GM18858 (cell line): ENCODE results near the gene FGD3.
A peak's percentile ranks its signal among the peaks of the same experiment; 100 is the strongest.

ENCODE experiments used
- ATAC-seq: cut with Tn5 transposase; IDR thresholded peaks from one replicate; pipeline ENCODE4 v1.9.1; 2021; ENCODE audit not compliant: unreplicated experiment

Gene FGD3

GRCh38 chr9:92954049-92954861 lies 6.9 kb downstream of the FGD3 start:
- no peak for ATAC-seq

GRCh38 chr9:92954886-92955285 lies 7.6 kb downstream of the FGD3 start:
- no peak for ATAC-seq

- ATAC-seq, result no peak
These were observed 13.4 kb downstream of the FGD3 start for GRCh38 chr9:92960561-92961290.

DNA sequence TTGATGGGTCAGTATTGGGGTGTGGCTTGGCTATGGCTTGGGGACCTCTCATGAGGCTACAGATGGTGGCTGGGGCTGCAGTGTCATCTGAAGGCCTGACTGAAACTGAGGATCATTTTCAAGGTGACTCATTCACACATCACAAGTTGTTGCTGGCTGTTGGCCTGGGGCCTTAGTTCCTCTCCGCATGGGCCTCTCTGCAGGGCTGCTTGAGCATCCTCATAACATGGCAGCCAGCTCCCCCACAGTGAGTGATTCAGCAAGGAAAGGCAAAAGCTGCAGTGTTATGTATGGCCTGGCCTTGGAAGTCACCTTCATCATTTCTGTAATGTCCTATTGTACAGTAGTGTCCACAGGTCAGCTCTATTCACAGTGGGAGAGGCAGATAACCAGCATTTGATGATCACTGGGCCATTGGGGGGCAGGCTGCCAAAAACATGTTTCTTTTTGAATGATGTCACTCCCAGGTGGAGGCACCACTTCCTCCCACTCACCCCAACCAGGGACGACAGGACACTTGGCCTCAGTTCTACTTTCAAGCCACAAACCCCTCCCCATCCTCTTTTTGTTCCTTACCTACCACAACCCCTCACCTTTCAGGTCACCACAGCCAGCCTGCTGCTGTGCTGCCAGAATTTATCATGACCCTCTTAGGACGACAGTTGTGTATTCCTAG lies 14.4 kb downstream of the FGD3 start:
- ATAC-seq, result no peak

GRCh38 chr9:92962303-92962649 lies 15.0 kb downstream of the FGD3 start:
- ATAC-seq, result no peak

DNA sequence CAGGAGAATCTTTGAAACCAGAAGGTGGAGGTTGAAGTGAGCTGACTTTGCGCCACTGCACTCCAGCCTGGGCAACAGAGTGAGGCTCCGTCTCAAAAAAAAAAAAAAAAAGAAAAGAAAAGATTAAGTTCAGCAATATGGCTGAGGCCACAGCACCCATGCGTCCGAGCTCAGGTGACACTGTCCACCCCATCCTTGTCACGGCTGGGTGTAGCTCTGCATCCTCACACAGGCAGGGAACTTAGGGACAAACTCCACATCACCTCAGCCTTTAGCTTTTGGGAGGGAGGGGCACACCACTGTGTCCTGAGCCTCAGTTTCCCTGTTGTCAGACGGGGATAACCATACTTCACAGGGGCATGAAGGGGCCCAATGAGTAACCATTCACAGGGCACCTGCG lies 15.5 kb downstream of the FGD3 start:
- no peak for ATAC-seq

GRCh38 chr9:92963831-92964606 lies 16.7 kb downstream of the FGD3 start:
- peak; percentile 75 for ATAC-seq

- ATAC-seq, result no peak
These were observed 17.3 kb downstream of the FGD3 start for GRCh38 chr9:92964607-92965060.

DNA sequence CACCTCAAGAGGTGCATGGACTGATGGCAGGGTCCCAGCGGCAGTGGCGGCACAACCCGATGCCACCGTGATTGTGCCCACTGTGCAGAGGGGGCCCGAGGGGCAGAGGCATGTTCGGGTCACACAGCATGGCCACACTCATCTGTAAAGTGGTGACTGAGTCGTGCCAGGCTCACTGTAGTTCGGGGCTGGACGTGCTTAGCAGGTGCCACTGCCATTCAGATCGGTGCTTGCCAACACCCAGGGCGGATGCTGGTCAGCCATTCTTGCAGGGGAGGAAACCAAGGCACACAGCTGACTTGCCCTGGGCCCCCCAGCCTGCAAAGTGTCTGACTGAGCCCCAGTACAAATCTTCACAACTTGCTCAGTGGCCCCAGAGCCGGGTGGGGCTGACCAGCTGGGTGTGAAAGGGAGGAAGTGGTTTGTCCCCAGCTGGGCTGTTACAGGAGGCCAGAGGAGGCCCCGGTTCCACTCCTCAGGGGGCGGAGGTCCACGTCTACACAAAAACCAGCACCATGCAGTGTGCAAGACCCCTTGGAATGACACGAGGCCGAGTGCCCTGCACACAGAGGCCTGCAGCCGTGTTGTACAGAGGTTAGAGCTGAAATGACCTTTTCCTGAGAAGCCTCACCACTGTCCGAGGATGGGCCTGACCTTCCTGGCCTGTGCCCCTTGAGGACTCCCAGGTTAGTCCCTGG lies 17.9 kb downstream of the FGD3 start:
- ATAC-seq, result no peak

DNA sequence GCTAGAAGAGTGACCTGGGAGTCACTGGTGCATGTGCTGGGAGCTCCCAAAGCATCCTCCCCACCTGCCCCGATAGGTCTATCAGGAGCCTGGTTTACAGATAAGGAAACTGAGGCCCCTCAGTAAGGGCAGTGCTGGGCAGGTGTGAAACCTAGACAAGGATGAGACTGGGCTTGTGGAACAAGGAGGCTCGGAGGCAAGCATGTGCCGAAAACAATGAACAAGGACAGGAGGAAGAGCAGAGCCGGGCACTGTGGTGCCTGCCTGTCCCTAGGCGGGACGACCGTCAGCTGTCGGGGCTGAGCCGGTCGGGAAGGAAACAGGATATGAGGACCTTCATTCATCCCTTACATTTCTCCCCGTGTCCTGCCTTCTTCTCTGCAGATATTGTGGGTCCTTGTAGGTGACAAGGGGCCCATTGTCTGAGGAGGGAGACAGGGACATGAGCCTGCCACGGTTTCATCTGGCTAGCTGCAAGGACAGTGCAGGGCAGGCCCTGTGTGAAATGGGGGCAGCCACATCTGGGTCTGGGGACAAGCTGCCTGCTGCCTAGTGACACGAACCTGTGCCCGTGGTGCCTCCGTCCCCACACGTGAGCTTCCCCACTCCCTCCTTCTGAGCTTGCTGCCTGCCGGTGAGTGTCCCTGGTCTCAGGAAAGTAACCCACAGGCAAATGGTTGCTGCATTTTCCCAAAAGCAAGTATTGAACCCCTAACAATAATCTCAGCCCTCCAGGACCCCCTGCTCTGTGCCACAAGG lies 18.6 kb downstream of the FGD3 start:
- no peak for ATAC-seq

GRCh38 chr9:92966518-92966800 lies 19.1 kb downstream of the FGD3 start:
- no peak for ATAC-seq

DNA sequence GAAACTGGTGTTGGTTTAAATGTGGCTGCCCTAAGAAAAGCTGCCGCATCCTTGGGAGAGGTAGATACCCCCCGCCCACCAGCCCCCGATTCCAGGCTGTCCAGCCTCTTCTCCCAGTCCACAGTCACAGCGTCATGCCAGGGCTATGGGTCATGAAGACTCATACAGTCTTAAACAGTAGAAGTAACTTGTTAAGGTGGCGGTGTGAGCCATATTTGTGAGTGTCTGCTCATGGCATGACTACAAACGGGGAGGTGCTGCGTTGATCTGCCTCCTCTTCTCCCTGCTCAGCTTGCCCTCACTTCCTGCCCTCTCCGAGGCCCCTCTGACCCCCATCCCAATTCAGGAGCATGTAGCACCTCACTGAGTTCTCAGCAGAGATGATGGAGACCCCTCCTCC lies 20.8 kb downstream of the FGD3 start:
- no peak for ATAC-seq

DNA sequence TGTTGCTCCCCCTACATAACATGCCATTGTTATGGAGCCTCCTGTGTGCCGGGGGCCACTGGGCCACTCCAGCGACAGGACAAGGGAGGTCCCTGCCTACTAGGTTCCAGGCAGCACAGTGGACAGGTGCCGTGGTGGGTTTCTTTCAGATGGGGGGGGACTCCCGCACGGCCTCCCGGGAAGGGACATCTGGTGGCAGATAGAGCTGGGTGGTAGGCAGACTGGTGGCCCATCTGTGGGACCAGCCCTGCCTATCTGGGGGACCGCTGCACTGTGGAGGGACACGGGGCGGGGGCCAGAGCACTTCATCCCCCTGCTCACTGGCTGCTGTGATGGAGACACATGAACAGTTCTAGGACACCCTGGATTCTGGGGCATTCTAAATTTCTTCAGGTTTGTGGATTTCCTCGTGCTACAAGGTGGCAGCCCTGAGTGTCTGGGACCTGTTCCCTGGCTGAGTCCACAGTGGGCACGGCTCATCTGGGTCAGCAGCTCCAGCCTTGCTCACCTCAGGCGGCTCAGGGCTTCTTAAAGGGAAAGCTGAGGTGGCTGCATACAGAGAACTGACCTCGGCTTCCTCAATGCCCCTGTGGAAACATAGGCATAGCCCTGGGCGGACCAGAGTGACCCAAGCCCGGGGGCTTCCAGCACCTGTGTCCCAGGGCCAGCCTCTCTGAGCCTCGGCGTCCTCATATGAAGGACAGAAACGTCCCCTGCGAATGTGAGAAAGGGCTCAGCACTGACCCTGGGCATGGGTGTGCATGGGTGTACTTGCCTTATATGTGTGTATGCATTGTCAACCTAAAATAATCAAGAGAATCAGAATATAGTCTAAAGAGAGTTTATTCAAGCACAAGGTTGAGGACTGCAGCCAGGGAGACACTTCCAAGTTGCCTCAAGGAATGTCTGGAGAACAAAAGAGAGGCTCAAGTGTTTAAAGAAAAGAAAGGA lies 22.5 kb downstream of the FGD3 start:
- no peak for ATAC-seq

- no peak for ATAC-seq
These were observed 23.2 kb downstream of the FGD3 start for GRCh38 chr9:92970467-92970923.

- ATAC-seq, result no peak
These were observed 23.8 kb downstream of the FGD3 start for GRCh38 chr9:92971121-92971520.

- no peak for ATAC-seq
These were observed 24.5 kb downstream of the FGD3 start for GRCh38 chr9:92971776-92972175.

DNA sequence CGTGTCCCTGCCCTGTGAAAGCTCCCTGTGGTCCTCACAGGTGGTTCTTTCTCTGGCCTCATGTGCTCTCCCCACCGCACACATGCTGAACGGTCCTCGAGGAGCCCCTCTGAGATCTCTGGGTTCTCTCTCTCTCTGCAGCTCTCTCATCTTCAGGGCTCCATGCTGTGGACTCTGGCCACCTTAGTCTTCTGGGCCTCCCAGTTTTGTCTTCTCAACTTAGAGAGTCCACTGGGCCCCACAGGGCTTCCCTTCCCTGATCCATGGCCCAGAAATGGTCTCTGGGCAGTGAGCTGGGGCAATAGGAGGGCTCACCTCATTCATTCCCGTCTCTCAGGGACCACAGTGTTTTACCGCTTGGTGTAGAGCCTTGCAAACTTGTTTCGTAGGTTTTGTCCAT lies 26.4 kb downstream of the FGD3 start:
- ATAC-seq, result no peak

DNA sequence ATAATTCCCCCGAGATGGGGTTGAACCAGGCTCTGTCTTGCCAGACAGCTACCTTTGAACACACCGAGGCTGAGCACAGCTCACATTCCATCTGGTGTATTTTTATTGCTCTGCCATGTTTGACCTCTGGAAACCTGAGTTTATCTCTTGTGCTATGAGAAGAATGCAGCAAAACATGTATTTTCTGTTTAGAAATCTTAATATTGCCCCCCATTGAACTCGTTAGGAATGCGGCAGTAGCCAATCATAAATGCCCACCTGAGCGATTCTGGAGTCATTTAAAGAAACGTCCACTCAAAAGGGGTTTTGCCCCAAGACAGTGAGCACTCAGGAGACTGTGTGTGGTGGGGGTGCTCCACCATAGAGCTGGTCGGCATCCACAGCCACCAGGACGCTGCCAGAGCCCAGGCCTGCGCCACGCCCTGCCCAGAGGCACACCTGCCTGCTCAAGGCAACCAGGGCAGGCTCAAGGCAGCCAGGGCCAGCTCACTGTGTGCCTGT lies 26.9 kb downstream of the FGD3 start:
- ATAC-seq, result no peak
